Measurements from ENCODE around the gene FCRLA. TPM values are rescaled to one million over a fixed set of nuclear protein-coding genes. Genes with fewer than 3 reads are reported as not detected.
"Not testable (repeated sequence)": the region's sequence is repeated elsewhere in the genome, so short reads cannot be mapped to it uniquely, and the experiment has no call there.

The FCRLA gene, protein sequence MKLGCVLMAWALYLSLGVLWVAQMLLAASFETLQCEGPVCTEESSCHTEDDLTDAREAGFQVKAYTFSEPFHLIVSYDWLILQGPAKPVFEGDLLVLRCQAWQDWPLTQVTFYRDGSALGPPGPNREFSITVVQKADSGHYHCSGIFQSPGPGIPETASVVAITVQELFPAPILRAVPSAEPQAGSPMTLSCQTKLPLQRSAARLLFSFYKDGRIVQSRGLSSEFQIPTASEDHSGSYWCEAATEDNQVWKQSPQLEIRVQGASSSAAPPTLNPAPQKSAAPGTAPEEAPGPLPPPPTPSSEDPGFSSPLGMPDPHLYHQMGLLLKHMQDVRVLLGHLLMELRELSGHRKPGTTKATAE
- 0.48 TPM for total RNA-seq
- not detected for polyA plus RNA-seq

DNA sequence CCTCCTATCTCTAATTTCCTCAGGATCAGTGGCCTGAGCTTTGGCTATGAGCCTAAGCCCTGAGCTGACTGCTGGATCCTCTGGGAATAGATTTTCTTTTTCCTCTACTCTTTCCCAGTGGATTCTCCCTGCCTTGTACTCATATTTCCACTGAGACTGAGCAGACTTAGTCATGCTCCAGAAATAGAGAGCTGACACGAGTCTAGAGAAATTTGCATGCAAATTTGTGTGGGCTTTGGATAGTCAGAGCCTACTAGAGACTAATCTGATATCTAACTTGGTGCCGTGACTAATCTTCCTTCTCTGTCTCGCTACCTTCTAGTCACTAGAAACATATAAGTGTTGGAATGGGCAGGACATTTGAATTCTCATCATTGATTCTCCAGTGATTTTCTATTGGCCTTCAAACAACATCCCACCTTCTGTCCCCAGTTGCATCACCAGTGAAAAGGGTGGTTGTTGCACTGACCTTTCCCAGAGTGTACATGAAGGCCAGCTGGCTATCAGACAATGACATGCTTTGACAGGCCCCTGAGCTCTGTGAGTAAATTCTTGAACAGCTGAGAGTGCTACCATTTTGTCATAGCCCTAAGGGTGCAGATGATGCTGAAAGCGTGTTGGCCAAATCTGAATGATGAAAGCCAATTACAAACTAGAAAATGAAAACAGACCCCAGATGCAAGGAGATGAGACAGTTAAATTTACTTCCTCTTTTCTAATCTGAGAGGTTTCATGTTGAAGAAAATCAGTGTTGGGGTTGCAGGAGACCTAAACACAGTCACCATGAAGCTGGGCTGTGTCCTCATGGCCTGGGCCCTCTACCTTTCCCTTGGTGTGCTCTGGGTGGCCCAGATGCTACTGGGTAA lies at the start of gene FCRLA:
Gene FCRLA, plus strand, starts transcription at position 748 of the 866 bp plus-strand sequence. Its CDS starts 36 bp downstream, at position 784.
- no peak for DNase-seq (ENCODE audit: extremely low spot score)
- Histone ChIP-seq H3K4me3 (ENCODE audit: low read depth, low read length) (no peak within 1 kb of the TSS), H3K27ac (ENCODE audit: low read depth) (no peak within 1 kb of the TSS), H3K4me1 (ENCODE audit: insufficient read depth) (no peaks in the 10 kb centered on the region), H3K36me3 (ENCODE audit: insufficient read depth) (no peaks in the 10 kb centered on the region)
- 40% methylated on average over 4 of the region's 4 CpGs for WGBS

DNA sequence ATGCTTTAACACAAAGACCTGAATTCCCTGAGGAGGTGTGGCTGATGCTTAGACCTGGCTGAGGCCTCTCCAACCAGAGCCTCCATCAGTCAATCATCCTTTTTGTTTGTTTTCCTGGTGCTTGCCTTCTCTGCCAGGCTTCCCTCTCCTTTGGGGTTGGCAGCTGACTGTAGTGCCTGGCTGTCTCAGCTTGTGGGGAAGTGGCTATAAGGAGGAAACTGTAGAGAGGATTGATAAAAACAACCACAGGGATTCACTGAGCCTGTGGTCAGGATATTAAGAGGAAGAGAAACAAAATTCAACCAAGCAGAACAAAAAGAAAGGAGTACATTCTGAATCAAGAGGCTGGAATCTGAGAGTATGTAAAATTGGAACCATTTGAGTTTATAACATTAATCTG lies 48.5 kb upstream of the FCRLA start:
- not testable (repeated sequence) for DNase-seq (ENCODE audit: extremely low spot score); H3K4me3 ChIP-seq (ENCODE audit: low read depth, low read length); H3K4me1 ChIP-seq (ENCODE audit: insufficient read depth); H3K36me3 ChIP-seq (ENCODE audit: insufficient read depth); H3K27ac ChIP-seq (ENCODE audit: low read depth)

DNA sequence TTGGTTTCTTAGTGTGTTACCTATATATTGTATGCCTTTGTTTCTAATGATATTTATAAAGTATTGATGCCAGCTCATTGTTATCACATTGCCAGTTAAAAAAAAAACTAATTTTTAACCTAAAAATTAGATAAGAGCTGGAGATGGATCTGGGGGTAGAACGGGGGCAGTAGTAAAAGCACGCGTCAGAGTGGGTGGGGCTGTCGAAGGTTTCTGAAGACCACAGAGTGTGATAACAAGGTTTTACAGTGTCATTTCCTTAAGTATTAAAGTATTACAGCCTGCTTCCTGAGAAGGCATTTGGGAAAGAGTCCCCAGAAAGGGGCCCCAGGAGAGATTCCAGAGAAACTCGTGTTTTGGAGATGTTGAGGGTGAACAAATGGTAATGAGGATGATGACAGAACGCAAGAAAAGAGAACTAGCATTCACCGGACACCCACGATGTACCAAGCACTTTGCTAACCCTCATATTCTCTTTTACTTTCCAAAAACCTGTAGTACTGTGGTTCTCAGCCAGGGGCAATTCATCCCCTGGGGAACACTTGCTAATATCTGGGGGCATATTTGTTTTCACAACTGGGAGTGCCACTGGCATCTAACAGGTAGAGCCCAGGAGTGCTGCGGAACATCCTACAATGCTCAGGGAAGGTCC lies 45.2 kb upstream of the FCRLA start:
- not testable (repeated sequence) for H3K36me3 ChIP-seq (ENCODE audit: insufficient read depth); H3K27ac ChIP-seq (ENCODE audit: low read depth); DNase-seq (ENCODE audit: extremely low spot score); H3K4me3 ChIP-seq (ENCODE audit: low read depth, low read length); H3K4me1 ChIP-seq (ENCODE audit: insufficient read depth)
- 31% methylated on average over 4 of the region's 9 CpGs for WGBS

DNA sequence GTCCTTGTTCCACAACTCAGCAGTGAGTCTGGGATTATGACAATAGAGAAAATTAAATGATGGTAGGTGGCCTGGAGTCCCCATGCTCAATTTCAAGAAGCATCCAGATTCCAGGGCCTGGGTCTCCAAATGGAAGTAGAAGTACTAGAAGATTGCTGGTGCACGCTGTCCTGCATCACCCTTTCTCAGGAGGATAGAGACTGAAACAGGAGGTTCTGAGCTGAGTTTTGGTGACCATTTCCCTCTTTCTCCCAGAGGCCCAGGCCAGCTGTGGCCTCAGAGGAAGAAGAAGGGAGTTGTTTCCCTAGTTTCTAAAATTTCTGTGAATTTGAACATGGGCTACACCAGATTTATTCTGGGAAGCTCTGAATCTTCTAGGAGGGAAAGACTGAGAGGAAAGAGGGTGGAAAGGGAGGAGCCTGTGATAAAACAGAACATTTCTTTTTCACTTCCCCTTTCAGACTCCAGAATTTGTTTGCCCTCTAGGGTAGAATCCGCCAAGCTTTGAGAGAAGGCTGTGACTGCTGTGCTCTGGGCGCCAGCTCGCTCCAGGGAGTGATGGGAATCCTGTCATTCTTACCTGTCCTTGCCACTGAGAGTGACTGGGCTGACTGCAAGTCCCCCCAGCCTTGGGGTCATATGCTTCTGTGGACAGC lies 44.2 kb upstream of the FCRLA start, which contains the start of gene FCGR2B:
Gene FCGR2B, plus strand, starts transcription at position 460 of the 656 bp plus-strand sequence. Its CDS starts 99 bp downstream, at position 559.
- not testable (repeated sequence) for DNase-seq (ENCODE audit: extremely low spot score); H3K36me3 ChIP-seq (ENCODE audit: insufficient read depth); H3K4me3 ChIP-seq (ENCODE audit: low read depth, low read length); H3K27ac ChIP-seq (ENCODE audit: low read depth); H3K4me1 ChIP-seq (ENCODE audit: insufficient read depth)
- no CpG with 5 or more reads among the region's 4 CpGs for WGBS

DNA sequence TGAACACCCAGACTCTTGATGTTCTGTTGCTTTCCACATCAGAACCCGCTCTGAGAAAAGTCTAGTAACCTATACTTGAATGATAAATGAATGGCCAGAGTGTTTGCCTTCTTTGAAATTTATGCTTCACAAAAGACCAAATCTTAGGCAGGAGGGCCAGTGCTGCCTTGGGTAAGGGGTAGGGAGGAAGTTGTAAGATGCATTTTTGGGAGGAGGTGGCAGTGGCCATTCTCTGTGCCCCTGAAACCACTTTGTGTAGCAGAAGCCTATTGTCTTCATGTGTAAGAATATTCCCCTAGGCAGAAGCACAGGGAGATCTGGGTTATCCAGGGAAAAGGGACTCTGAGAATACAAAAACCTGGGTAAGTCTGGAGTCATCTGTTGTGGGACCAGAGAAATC lies 43.5 kb upstream of the FCRLA start:
- not testable (repeated sequence) for H3K4me3 ChIP-seq (ENCODE audit: low read depth, low read length)
- WGBS: no CpG with 5 or more reads among the region's 1 CpG

DNA sequence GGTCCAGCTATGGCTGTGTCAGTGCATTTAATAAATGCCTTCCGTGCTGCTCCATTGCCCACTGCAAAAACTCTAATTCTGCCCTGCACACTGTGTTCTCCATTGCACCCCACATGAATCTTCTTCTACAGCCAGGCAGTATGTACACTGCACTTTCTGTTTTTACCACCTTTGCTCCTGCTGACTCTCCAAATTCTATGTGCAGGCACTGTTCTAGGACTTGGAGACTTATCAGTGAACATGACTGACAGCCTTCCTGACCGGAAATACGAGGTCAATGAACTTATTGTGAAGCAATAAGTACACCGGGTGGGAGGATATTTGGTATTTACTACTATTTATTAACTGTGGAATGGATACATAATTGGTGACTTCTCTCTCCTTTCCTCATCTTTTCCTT lies 42.3 kb upstream of the FCRLA start:
- WGBS: no CpG with 5 or more reads among the region's 4 CpGs
- not testable (repeated sequence) for DNase-seq (ENCODE audit: extremely low spot score)

More for the DNA sequence above, 43.5 kb upstream of the FCRLA start:
- H3K4me1 ChIP-seq (ENCODE audit: insufficient read depth); DNase-seq (ENCODE audit: extremely low spot score); H3K27ac ChIP-seq (ENCODE audit: low read depth); H3K36me3 ChIP-seq (ENCODE audit: insufficient read depth): not testable (repeated sequence)

DNA sequence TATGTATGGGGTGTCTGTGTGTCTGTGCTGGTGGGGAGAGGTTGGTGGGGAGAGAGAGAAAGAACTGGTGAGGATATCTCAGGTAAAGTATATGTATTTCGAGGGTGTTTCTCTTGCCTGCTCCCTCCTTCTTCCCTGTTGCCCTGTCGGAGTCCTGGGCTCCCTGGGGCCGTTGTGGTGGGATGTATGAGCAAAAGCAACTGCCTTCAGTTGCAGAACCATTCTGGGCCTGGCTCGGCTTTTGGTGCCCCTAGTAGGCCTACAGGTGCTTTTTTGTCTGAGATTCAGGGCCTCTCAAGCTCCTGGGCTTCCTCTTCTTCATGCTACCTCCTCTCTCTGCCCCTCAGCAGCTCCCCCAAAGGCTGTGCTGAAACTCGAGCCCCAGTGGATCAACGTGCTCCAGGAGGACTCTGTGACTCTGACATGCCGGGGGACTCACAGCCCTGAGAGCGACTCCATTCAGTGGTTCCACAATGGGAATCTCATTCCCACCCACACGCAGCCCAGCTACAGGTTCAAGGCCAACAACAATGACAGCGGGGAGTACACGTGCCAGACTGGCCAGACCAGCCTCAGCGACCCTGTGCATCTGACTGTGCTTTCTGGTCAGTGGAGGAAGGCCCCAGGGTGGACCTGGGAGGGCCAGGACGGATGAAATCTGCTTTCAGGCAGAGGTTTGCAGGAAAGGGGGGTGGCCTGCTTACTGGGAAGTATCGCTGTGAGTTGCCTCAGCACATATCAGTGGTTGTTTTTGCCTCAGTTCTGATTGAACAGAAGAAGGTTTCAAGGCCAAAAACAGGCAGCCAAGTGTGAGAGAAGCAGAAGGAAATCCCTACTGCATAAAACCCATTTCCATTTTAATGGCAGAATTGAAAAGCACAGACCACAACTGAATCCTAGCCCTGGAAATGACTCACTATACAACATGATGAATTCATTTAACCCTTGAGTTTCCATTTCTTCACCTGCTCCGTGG lies 35.7 kb upstream of the FCRLA start:
- DNase-seq (ENCODE audit: extremely low spot score); H3K36me3 ChIP-seq (ENCODE audit: insufficient read depth); H3K4me1 ChIP-seq (ENCODE audit: insufficient read depth); H3K4me3 ChIP-seq (ENCODE audit: low read depth, low read length); H3K27ac ChIP-seq (ENCODE audit: low read depth): not testable (repeated sequence)
- WGBS: 61% methylated on average over 12 of the region's 15 CpGs

More for the DNA sequence above, 42.3 kb upstream of the FCRLA start:
- H3K36me3 ChIP-seq (ENCODE audit: insufficient read depth); H3K27ac ChIP-seq (ENCODE audit: low read depth); H3K4me3 ChIP-seq (ENCODE audit: low read depth, low read length); H3K4me1 ChIP-seq (ENCODE audit: insufficient read depth): not testable (repeated sequence)

DNA sequence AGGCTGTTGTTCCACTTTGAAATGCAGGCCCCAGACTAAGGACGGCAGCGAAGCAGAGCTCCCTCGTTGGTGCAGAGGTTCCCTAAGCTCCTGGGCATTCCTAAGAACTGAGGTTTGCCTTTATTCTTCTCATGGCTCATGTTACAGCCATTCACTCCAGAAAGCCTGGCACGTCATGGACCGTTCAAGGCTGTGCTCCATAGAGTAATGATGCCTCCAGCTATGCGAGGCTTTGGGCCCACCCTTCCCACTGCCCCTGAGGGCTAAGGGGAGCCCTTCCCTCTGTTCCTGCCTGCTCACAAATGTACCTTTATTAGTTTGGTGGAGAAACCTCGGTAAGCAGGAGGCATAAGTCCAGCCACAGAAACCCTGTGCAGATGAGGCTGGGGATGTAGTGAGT lies 33.6 kb upstream of the FCRLA start:
- DNase-seq (ENCODE audit: extremely low spot score); H3K4me3 ChIP-seq (ENCODE audit: low read depth, low read length); H3K4me1 ChIP-seq (ENCODE audit: insufficient read depth); H3K27ac ChIP-seq (ENCODE audit: low read depth); H3K36me3 ChIP-seq (ENCODE audit: insufficient read depth): not testable (repeated sequence)
- WGBS: 73% methylated on average over 7 of the region's 7 CpGs

DNA sequence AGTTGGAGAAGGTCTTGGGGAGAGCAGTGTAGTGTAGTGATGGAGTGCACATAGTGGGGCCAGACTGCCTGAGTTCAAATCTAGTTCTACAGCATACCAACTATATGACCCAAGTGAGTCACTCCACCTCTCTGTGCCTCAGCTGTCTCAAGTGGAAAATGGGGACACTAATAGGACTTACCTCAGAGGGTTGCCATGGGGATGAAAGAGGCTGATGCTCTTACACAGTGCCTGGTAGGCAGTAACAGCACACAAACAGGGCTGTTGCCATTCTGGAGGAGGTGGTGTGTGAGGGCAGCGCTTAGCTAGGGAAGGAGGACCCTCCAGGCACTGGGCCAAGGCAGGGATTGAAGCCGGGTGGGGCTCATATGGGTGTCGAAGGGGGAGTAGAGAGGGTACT lies 32.6 kb upstream of the FCRLA start:
- H3K4me3 ChIP-seq (ENCODE audit: low read depth, low read length): not testable (repeated sequence)

DNA sequence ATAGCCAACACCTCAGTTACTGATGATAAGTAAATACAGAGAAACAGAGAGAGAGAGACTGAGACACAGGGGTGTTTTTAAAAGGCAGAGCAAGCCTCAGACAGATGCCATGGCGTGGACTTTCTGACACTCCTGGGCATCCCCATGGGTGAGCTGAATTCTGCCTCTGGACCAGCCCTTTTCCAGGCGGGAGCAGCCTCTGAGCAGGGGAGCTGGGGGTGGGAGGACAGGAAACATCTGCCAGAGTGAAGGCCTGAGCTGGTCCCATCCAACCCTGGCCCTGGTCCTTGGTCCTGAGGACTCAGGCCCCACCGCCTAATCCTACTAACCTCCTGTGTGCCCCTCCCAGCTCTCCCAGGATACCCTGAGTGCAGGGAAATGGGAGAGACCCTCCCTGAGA lies 32.1 kb upstream of the FCRLA start:
- not testable (repeated sequence) for H3K4me3 ChIP-seq (ENCODE audit: low read depth, low read length); H3K27ac ChIP-seq (ENCODE audit: low read depth); H3K4me1 ChIP-seq (ENCODE audit: insufficient read depth); H3K36me3 ChIP-seq (ENCODE audit: insufficient read depth); DNase-seq (ENCODE audit: extremely low spot score)
- WGBS: 61% methylated on average over 3 of the region's 3 CpGs

More for the DNA sequence above, 32.6 kb upstream of the FCRLA start:
- not testable (repeated sequence) for H3K4me1 ChIP-seq (ENCODE audit: insufficient read depth); DNase-seq (ENCODE audit: extremely low spot score); H3K36me3 ChIP-seq (ENCODE audit: insufficient read depth); H3K27ac ChIP-seq (ENCODE audit: low read depth)
- 33% methylated on average over 2 of the region's 3 CpGs for WGBS

DNA sequence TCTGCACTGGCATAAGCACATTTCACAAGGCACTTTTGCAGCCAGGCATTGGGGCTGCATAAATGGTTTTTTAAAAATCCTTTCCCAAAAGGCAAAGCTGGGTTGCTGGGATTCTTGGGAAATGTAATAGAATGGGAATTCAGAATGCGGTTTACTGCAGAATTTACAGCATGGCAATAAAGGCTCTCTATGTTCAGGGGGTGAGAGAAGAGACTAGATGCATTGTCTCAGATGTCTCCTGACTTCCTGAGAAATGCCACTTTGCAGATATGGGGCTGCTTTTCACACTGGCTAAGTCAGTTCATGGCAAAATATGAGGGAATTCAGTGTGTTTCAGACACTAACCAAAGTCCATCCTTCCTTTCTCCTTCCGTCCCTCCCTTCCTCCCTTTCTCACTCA lies 30.6 kb upstream of the FCRLA start:
- WGBS: 86% methylated on average over 2 of the region's 2 CpGs
- no peak for DNase-seq (ENCODE audit: extremely low spot score)
- H3K36me3 ChIP-seq (ENCODE audit: insufficient read depth): no peaks in the 10 kb centered on the region
- no peaks in the 10 kb centered on the region for H3K4me1 ChIP-seq (ENCODE audit: insufficient read depth)
- H3K4me3 ChIP-seq (ENCODE audit: low read depth, low read length): no peak overlapping the region
- H3K27ac ChIP-seq (ENCODE audit: low read depth): no peak overlapping the region

DNA sequence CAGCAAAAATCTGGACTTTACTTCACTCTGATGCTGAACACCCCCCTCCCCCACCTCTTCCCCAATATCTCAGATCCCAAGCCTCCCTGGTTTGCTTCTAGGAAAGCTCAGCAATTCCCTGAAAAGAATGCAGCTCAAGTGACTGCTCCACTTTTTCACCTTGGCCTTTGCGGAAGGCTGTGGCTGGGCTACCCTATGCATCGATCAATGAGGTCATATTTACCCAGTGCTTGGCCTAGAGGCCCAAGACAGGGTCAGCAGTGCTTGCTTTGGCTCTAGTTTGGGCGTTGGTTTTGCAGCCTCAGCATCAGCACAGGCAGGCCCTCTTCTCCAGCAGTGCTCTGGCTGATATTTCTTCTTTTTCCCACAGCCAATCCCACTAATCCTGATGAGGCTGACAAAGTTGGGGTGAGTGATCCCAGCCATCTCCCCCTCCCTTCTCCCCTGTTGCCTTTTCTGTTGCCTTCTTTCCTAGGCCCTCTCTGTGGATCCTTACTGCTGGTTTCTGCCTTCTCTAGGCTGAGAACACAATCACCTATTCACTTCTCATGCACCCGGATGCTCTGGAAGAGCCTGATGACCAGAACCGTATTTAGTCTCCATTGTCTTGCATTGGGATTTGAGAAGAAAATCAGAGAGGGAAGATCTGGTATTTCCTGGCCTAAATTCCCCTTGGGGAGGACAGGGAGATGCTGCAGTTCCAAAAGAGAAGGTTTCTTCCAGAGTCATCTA lies 29.9 kb upstream of the FCRLA start:
- Histone ChIP-seq H3K4me1 (ENCODE audit: insufficient read depth) (no peaks in the 10 kb centered on the region), H3K4me3 (ENCODE audit: low read depth, low read length) (no peak overlapping the region), H3K27ac (ENCODE audit: low read depth) (no peak overlapping the region), H3K36me3 (ENCODE audit: insufficient read depth) (no peaks in the 10 kb centered on the region)
- WGBS: 74% methylated on average over 5 of the region's 5 CpGs
- no peak for DNase-seq (ENCODE audit: extremely low spot score)

Measured in urinary bladder (tissue), 4 donors.